A204.1 (cell line): ENCODE measurements around the gene FAM120A.
"Not testable (repeated sequence)": the region's sequence is repeated elsewhere in the genome, so short reads cannot be mapped to it uniquely, and the experiment has no call there.

Experiments used
- FAIRE-seq: peaks from 2 replicates; lab custom pipeline; 2012; peaks lifted over from hg19 to GRCh38; lab: Jason Lieb, UNC

Gene FAM120A

DNA sequence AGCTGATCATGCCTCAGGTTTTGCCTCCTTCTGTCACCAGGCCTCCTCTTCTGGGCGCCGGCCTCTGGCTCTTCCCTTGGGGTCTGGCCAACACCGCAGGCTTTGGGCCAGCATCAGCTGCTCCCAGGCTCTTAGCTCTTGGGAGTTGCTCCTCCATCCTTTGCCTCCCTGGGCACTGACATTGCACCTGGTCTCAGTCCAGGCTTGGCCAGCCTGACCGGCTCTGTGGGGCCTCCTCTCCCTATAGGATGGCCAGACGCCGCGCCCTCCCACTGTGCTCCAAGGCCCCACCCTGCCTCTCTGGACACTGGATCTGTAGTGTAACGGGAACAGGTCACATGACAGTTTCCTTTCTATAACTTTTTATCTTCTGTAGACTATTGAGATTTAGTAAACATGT is 59.7 kb downstream of the FAM120A start:
- FAIRE-seq: not testable (repeated sequence)

DNA sequence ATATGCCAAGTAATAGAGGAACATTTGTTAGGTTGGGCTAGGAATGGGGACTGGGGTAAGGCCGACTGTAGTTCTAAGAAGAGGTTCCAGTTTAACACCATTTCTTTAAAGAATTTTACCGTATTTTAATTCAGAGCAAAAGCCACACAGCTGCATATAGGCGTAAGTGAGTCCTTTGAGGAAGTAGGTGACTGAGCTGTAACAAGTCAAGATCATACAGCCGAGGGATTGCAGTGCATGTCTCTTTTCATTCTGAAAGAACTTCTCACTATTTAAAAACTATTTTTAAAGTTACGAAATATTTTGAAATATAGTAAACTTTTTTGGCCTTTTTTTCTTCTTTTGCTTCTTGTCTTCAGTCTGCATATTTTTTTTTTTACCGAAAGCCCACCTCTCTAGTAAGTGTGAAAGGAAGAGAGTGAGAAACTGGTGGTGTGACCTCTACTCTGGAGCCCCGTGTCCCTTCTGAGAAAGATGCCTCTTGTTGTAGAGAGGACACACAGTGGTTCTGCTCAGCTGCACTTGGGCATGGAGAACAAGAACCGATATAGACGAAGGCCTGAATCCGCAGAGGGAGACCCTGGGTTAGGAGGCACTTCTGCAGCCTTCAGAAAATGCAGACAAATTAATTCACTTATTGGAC is 60.8 kb downstream of the FAM120A start:
- FAIRE-seq: not testable (repeated sequence)

DNA sequence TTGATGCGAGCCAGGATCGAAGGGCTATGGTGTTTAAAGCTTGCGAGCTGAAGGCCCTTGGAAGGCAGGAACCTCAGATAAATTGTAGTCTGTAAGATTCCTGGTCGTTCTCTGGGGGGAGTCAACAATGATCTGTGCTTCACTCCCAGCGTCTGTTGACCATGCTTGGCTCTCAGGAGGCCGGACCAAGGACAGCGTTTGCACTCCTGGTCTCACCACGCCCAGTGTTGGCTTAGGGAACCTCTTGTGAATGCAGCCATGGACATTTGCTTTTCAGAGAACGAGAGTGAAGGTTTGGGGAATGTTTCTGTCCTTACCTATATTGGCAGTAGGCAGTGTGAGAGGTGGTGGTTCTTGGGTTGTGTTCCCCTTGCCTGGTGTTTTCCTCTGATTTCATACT is 62.1 kb downstream of the FAM120A start:
- FAIRE-seq: no peak

DNA sequence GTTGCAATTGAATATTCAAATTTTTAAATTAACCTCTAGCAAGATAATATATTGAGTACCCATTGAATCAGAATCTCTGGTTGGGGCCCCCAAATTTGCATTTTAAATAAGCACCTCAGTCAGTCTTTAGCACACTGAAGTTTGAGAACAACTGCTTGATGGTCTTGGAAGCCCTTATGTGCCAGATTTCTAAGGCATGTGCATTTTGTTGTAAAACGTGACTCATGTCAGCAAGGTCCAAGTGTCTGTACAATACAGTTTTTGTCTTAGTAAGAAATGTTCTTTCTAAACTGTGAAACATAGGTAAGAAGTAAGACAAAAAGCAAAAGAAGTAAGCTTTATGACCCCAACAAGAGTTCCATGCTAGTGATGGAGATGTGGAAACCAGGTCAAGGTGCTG is 65.8 kb downstream of the FAM120A start:
- no peak for FAIRE-seq

DNA sequence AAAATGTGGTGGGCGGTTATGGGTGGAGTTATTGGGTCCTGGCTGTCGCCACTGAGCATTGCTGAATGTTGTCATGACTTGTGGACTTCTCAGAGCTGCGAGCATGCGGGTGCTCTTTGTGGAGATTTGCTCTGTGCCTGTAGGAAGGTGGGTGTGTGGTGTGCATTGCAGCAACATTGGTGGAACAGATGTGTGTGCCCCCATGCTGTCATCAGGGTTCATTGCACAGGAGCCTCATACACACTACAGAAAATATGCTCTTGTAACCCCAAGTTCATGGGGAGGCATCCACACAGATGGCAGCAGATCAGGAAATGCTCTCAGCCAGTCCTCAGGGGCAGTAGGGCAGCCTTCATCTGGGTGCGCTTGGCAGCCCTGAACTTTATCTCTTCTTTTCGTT is 69.0 kb downstream of the FAM120A start:
- no peak for FAIRE-seq

DNA sequence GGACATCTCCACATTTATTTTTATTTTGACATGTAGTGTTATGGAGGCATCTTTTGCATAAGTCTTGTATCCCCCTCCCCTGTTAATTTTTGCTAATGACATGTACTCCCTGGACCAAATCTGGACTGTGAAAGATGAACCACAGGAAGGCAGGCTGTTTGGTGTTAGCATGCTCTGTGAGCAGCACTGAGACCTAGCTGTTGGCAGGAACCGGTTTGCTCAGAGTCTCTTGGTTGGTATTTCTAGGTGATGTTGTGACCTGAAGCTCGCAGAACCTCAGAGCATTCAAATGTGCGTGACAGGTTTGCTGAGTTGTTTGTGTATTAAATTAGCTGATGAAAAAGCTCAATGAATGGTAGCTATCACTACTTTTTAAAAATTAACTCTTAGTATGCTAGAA is 71.3 kb downstream of the FAM120A start:
- FAIRE-seq: no peak

DNA sequence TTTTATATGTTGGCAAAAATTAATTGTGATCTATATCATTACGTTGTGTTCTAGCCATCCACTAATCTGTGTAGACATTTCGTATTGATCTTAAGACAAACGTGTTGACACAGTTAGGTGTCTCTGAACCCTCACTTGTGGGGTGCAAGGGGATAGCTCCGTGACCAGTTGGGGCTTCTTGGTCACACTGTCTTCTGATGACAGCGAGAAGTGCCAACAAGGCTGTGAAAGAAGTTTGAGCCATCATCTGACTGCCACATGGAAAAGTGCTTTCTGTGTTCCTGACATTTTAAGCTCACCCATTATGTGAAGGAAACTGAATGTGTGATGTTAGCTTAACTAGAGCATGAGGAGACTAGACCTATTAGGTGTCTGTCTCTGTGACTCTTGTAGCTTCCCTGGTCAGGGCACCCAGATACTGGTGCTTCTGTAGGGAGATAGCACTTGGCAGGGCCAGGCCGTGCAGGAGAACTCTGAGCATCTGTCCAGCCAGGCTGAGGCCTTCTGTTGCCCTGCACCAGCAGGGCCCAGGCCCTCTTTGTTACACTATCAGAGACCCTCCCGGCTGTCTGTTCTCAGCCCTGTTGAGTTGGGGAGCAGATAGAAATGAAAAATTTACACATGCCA is 72.1 kb downstream of the FAM120A start:
- FAIRE-seq: no peak

DNA sequence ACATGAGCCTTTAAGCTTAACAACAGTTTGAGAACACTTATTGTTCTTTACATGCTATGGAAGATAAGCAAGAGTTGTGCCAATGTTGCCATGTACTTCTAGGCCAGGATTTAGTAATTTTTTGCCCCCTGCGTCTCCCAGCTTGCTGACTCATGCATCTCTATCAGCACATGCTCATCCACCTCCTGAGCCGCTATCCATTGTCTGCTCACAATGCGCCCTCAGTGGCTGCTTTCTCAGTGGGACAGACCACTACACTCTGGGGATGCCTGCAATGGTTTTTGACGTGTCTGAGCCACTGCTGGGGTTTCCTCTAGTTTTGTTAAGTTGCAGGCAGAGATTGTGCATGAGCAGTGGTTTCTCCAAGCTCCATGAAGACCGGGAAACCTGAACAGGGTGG is 74.0 kb downstream of the FAM120A start:
- FAIRE-seq: no peak

DNA sequence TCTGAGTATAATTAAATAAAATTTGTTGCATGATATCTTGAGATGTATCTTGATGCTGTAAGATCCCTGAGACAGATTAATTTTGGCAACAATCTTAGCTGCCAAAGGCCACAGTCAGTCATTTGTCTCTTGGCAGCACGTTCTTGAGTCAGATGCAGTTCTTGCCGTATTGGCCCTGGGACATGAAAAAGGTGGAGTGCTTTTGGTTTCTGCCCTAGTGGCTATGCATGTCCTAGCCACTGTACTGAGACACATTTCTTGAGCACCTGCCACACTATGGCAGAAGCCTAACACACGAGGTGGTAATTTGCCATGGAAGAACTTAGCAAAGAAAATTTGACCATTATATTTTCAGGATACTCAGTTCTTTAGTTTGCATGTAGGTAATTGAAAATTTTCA is 79.9 kb downstream of the FAM120A start:
- FAIRE-seq: no peak

DNA sequence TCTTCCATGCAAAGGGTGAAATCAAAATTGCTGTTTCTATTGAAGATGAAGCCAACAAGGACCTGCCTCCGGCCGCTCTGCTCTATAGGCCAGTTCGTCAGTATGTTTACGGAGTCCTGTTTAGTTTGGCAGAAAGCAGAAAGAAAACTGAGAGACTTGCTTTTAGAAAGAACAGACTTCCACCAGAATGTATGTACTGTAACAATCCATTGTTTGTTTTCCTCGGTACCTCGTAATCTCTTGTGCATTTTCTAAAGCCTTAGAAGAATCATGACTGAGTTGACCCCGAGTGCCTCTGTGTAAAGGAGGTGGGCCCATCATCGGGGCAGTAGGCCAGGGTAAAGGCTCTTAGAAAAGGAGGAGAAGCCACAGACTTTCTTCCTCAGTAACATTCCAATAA is 80.7 kb downstream of the FAM120A start:
- FAIRE-seq: no peak

DNA sequence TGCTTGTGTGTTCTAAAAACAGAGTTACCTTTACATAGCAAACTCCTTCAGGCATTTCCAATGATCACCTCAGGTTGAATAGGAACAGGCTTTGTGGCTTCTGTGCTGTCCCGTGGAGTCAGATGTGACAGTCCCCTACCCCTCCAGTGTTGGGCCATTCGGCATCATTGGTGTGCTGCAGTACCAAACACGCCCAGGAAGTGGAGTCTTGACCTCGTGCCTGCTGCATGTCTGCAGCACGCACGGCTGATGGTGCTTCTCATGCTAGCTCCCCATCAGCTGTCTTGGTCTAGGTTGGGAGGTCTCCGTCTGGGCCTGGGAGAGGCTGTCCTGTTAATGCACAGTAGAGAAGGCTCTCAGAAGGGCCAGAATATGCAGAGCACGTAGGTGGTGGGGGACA is 82.4 kb downstream of the FAM120A start:
- no peak for FAIRE-seq

DNA sequence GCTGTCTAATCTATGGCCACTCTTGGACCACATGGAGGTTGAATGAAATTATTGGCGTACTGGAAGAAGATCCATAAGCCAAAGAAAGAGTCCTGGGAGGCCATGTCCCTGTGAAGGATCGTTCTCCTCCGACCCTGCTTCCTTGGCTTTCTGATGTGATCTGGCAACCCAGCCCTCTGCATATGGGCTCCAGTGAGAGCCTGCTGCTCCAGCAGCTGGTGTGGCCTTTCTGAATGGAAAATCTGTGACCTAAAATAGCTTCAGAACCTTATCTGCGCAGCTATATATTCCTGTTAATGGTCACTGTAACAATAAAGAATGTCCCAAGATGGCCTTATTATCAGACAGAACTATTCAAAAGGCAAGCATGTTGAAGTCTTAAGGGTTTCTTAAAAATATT is 84.7 kb downstream of the FAM120A start:
- FAIRE-seq: no peak

DNA sequence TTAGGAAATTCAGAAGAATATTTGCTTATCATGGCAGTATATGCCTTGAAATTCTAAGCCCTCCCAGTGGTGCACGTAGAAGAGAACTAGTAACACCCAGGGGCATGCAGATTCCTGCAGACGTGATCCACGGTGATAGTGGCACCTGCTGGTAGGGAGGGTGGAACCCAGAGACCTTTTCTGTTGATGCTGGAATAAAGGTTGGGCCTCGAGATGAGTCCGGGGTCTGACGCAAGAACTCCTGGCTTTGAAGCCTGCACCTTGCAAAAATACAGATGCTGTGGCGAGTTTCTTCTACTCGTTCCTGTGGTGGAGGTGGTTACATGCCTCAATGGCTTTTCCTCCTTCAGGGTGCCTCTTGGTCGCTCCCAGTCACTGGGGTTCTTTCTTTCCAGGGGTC is 85.4 kb downstream of the FAM120A start:
- FAIRE-seq: no peak

DNA sequence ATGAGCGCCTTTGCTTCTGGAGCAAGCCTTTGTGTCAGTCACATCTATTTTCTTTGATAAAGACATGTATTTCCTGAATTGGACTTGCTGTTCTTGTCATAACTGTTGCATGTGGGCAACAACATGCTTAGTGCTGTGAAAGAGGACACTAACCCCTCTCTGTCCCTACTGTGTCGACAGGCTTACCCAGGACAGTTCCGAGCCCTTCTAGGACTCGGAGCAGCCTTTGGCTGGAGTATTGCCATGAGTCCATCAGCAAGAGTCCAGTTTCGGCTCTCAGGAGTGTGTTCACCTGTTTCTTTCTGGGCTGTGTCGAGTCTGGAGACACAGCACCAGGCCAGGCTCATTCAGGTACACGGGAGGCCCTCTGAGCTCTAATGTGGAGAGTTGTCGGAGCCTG is 88.8 kb downstream of the FAM120A start:
- no peak for FAIRE-seq

DNA sequence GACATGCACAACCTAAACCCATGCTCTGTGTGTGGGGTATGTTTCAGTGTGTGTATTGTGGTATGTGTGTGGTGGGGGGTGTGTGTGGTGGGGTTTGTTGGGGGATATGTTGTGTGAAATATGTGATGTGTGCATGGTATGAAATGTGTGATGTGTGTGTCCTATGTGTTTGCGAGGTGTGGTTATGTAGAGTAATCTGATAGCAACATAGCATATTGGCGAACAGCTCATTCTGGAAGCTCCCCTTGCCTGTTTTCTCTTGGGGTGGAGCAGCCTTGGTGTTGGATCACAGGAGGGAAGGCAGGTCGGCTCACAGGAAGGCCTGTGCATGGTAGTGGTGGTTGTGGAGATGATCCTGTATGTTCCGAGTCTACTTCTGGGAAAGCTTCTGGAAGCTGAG is 89.5 kb downstream of the FAM120A start:
- FAIRE-seq: no peak

DNA sequence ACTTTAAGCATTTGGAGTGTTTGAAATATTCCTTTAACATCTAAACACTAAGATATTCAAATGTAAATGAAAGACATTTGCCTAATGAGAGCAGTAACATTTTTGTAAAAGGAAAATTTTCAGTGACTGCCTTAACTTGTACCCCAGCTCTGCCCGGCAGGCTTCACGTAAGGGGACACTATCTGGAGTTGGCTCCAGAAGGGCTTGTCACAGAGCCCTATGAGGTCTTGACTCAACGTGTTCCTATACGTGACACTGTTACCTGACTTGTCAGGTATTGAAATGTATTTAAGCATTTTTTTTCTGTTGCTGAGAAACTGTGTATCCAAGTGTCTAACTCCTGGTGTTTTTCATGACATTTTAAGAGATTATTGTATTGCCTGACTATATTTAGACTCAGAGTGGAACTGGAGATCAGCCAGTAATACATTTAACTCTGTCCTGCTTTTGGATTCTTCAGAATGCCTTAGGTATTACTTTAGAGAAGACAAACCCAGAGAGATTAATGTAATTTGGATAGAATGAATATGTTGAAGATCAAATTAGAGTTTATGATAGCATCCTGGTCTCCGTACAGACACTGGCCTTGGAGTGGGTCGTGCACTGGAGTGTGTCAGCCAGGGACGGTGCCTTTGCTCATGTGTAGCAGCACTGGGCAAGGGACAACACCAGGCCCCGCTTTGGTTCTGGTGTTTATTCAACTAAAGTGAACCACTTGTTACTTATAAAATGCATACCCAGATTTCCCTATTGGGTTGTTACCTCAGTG is 90.3 kb downstream of the FAM120A start:
- FAIRE-seq: no peak

DNA sequence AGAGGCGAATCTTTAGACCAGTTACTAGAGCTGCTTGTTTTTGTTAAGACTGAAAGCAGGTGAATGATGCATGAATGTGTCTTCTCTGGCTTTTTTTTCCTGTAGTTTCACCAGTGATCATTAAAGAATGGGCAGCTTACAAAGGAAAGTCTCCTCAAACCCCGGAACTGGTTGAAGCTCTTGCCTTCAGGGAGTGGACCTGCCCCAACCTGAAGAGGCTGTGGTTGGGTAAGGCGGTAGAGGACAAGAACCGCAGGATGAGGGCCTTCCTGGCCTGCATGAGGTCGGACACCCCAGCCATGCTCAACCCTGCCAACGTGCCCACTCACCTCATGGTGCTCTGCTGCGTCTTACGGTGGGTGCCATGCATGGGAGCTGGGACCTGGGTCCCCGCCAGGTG is 91.6 kb downstream of the FAM120A start:
- no peak for FAIRE-seq

DNA sequence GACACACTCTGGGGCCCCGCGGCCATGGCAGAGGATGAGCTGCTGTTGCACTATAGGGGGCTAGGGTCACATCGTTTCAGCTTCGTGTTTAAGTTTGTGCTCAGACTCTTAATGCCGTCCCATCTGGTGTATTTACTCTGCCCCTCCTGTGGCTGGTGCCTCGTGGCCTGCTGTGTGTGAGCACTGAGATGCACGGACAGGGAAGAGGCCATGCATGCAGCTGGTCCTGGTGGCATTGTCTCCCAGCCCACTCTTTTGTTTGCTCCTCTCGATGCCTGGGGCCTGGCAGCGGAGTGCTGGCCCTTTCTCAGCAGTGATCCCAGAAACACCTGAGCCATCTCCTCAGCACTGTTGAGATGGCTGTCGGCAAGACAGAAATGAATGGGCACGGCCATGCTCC is 94.9 kb downstream of the FAM120A start:
- FAIRE-seq: no peak

DNA sequence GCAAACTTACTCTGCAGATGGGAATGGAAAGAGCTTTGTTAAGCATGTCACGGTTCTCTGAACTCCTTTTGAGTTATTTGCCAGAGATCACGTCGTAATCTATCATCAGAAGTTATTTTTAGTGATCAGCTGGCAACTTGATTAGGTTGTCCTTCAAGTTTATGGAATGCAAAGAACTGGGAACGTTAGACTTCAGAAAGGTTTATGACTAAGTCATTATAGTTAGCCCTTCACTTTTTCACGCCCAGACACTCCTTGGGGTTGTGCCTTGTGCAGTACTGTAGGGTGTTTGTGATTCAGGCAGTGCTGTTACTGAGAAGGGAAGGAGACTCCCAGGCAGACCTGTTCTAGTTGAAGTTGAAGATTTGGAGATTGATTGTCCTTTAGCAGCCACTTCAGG is 98.1 kb downstream of the FAM120A start:
- FAIRE-seq: no peak

DNA sequence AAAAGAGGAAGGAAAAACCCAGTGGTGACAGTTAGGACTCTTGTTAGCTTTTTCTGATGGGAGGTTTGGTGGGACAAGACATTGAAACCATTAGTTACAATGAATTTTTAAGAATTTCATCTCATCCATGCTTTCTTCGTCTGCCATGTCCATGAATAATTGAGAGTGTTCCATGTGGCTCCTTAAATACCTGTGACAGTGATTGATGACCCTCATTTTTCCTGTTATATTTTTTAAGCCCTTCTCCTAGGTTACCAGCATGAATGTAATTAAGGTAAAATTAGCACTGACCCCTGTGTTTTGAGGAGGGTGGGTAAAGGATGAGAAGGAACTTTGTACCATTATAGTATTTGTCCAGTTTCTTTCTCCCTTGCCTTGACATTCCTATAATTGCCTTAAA is 101.4 kb downstream of the FAM120A start:
- no peak for FAIRE-seq

DNA sequence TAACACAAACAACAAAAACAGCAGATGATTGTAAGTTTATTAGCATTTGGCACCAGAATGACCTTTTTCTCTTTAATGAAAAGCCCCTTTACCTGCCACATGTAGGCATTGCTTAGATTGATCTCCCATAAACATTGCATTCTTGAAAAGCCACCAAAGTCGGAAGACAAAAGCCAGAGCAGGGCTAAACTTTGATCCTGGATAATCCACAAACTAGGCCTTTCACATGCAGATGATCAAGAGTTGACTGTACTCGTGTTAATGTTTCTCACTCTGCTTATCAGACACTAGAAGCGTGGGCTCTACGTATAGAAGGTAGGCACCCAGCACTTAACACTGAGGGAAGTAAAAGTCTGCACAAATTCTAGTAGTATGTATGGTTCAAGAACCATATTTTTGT is 103.9 kb downstream of the FAM120A start:
- no peak for FAIRE-seq

DNA sequence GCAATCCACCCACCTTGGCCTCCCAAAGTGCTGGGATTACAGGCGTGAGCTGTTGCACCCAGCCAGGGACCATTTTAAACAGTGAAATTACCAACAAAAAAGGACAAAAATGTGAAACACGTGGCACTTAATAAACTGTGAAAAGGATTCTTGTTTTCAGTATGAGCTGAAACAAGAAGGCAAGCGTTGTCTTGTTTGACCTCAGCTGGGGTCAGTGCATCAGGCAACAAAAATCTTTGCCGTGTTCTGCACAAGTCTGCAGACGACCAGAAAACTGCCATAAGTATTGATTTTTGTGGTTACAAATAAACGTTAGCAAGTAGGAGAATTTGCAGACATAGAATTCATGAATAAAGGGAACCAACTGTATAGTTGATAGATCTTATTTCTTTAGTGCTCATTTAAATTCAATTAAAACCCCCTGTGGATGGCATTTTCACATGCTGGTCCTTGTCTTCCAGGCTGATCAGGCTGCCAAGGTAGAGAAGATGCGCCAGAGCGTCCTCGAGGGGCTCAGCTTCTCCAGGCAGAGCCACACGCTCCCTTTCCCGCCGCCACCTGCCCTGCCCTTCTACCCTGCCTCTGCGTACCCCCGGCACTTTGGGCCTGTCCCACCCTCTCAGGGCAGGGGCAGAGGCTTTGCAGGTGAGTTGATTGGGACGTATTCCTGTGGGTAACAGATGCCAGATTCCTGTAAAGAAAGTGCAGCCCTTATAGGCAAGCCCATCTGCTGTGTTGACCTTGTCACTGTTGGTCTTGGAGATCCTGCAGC is 106.1 kb downstream of the FAM120A start:
- no peak for FAIRE-seq

DNA sequence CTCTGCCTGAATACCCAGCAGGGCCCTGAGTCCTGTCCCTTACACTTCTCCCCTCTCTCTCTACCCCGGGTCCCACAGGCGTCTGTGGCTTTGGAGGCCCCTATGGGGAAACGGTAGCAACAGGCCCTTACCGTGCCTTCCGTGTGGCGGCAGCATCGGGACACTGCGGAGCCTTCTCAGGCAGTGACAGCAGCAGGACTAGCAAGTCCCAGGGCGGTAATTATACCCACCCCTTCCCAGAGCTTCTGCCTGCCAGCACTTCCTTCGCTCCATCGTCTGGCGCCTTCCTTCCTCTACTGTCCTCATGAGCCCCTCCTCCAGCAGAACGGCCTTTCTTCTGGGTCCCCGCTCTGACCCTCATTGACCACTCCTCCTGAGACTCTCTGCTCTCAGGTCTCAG is 107.0 kb downstream of the FAM120A start:
- FAIRE-seq: no peak
